Tibial nerve (tissue), 3 donors: ENCODE results near the gene CAPN15.

Experiments used
- CTCF ChIP-seq, 5 experiments: fragments of 200-600 bp in 3 of 5; fragments of 450-650 bp in 2 of 5; sonication (generic) in 3 of 5; IDR thresholded peaks; one replicate each; pipeline ENCODE4 v1.5.1; 2016 to 2019; ENCODE audit warnings: antibody characterized with exemption in 5 of 5, mild to moderate bottlenecking in 3 of 5, moderate library complexity in 2 of 5
- POLR2A ChIP-seq, 2 donors: fragments of 450-650 bp; IDR thresholded peaks; one replicate each; pipeline ENCODE4 v1.6.1; 2017; ENCODE audit warnings: antibody characterized with exemption in 2 of 2, mild to moderate bottlenecking in 2 of 2, moderate library complexity in 2 of 2

- no peak for TF ChIP-seq CTCF (IDR thresholded peaks at IDR 0.05)
- no peak for TF ChIP-seq POLR2A (IDR thresholded peaks at IDR 0.05)
These were observed 63.7 kb downstream of the CAPN15 start for GRCh38 chr16:591231-591630.
